GM12865 (cell line): Measurements from ENCODE around the gene SFN.

ENCODE experiments used
- DNase-seq: peaks from one replicate; pipeline ENCODE4 v3.0.0; 2010; ENCODE audit warnings: low read depth
- H3K4me3 ChIP-seq: 2 replicates; pipeline ENCODE4 v1.5.1; 2011; ENCODE audit warnings: mild to moderate bottlenecking, low read depth, low read length, control low read depth
- CTCF ChIP-seq: IDR thresholded peaks from 2 replicates; pipeline ENCODE4 v1.5.1; 2011; ENCODE audit warnings: low read length, control low read depth, low read depth, inconsistent platforms; ENCODE audit not compliant: insufficient read depth; ENCODE audit errors: missing control alignments

SFN gene

DNA sequence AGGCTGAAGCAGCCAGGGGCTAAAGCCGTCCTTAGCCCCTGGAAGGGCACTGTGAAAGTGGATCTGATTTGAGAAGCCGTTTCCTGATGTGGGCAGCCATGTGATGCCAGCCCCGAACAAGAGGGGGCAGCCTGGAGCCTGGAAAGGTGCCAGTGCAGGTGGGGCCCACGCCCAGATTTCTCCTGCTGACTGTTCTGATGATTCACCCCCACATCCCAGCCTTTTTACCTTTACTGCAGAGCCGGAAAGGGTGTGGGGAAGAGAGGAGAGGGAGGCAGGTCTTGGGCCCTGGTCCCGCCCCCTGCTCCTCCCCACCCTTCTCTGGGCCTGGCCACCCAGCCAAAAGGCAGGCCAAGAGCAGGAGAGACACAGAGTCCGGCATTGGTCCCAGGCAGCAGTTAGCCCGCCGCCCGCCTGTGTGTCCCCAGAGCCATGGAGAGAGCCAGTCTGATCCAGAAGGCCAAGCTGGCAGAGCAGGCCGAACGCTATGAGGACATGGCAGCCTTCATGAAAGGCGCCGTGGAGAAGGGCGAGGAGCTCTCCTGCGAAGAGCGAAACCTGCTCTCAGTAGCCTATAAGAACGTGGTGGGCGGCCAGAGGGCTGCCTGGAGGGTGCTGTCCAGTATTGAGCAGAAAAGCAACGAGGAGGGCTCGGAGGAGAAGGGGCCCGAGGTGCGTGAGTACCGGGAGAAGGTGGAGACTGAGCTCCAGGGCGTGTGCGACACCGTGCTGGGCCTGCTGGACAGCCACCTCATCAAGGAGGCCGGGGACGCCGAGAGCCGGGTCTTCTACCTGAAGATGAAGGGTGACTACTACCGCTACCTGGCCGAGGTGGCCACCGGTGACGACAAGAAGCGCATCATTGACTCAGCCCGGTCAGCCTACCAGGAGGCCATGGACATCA is at the start of gene SFN:
Gene SFN (plus strand): TSS at position 369 of the 904 bp plus-strand sequence. CDS start 64 bp downstream, at position 433.
- peak; percentile 71 for DNase-seq
- TF ChIP-seq CTCF, result peak; percentile 64

DNA sequence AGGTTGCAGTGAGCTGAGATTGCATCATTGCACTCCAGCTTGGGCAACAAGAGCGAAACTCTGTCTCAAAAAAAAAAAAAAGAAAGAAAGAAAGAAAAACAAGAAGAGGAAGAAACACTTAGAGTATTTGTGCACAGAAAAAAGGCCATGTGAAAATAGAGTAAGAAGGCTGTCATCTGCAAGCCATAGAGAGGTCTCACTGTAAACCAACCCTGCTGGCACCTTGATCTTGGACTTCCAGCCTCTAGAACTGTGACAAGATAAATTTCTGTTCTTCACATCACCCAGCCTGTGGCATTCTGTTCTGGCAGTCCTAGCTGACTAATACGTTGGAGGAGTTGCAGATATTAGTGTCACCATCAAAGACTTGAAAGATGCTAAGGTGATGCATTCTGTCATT is 48.6 kb upstream of the SFN start:
- no peak overlapping the region for H3K4me3 ChIP-seq
- DNase-seq, result no peak
- no peak for TF ChIP-seq CTCF

More for the DNA sequence above, at the start of gene SFN:
- peak within 1 kb of the TSS; percentile 59 for H3K4me3 ChIP-seq

DNA sequence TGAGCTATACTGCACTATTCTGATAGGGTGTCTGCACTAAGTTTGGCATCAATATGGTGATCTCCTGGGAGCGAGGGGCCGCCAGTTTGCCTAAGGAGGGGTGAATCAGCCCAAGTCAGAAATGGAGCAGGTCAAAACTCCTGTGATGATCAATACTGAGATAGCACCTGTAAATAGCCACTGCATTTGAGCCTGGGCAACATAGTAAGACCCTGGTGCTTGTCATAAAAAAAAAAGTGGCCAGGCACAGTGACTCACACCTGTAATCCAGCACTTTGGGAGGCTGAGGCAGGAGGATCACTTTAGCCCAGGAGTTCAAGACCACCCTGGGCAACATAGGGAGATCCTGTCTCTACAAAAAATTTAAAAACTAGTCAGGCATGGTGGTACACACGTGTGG is 48.1 kb upstream of the SFN start:
- no peak for DNase-seq
- no peak for TF ChIP-seq CTCF
- no peak overlapping the region for H3K4me3 ChIP-seq

DNA sequence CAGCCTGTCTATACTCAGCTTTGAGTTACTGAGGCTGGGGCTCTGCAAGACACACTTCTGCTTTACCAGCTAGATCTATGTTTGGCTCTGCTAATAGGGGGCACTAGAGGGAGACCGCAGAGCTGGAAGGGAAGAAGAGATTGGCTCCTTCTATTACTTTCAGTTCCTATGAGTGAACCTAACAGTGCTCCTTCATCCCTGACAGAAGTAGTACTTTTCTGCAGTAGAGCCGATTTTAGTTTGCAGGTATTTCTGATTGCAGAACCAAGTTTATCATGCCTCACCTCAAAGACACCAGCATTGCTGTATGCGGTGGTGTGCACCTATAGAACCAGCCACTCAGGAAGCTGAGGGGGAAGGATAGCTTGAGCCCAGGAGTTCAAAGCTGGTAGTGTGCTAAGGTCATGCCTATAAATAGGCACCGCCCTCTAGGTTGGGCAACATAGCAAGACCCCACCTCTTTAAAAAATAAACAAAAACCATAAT is 42.1 kb upstream of the SFN start:
- H3K4me3 ChIP-seq, result no peak overlapping the region
- DNase-seq, result peak; percentile 84
- peak; percentile 48 for TF ChIP-seq CTCF

- peak; percentile 5 for TF ChIP-seq CTCF
- no peak overlapping the region for H3K4me3 ChIP-seq
- no peak for DNase-seq
These were observed 40.1 kb upstream of the SFN start for GRCh38 chr1:26822737-26823395.

DNA sequence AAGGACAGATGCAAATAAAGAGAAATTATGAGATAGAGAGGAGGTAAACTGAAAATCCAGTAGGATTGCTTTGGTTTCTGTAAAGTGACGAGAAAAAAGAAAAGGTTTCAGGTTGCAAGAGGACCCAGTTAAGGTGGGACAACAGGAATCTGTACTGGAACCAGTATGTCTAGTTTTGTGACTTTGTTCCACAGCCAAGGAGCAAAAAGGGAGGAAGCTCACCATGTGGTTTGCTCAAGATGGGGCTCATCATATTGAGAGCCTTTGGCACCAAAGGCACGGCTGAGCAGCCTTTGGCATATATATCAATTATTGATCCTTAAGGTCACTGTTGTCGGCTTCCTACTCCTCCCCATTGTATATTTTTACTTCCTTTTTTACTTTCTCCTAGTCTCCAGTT is 38.2 kb upstream of the SFN start:
- H3K4me3 ChIP-seq, result no peak overlapping the region
- no peak for DNase-seq
- TF ChIP-seq CTCF, result no peak
